CD4-positive, alpha-beta T cell treated with Interleukin-4 for 4 hours (primary cell): ENCODE data around the gene FIS1.
"Not testable (repeated sequence)": the region's sequence is repeated elsewhere in the genome, so short reads cannot be mapped to it uniquely, and the experiment has no call there.

Source experiments
- DNase-seq: peaks from one replicate; pipeline ENCODE4 v3.0.0-alpha.2; 2020

Gene FIS1

GRCh38 chr7:101255796-101256195, 10.9 kb upstream of the FIS1 start:
- DNase-seq = no peak

- DNase-seq = not testable (repeated sequence)
Measured at GRCh38 chr7:101253199-101253598, 8.3 kb upstream of the FIS1 start.

GRCh38 chr7:101251871-101252659, 7.2 kb upstream of the FIS1 start:
- DNase-seq = peak; percentile 99

DNA sequence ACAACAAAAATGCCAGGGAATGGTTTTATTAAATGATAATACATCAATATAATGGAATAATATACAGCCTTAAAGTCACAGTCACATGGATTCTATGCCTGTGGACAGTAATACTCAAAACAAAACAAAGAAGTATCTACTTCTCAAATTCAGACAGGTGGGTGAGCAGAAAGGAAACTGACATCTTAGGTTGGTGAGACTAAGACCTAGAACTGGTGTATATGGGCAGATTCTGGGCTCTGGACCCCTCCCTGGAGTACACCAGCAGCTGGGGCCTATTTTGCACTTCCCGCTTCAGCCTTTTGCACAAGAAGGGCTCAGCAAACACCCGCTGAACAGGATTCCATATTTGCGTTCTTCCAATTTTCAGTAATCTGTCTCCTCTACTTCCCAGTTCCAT, 5.4 kb upstream of the FIS1 start:
- no peak for DNase-seq

- no peak for DNase-seq
Measured at GRCh38 chr7:101248276-101248675, 3.4 kb upstream of the FIS1 start.

DNA sequence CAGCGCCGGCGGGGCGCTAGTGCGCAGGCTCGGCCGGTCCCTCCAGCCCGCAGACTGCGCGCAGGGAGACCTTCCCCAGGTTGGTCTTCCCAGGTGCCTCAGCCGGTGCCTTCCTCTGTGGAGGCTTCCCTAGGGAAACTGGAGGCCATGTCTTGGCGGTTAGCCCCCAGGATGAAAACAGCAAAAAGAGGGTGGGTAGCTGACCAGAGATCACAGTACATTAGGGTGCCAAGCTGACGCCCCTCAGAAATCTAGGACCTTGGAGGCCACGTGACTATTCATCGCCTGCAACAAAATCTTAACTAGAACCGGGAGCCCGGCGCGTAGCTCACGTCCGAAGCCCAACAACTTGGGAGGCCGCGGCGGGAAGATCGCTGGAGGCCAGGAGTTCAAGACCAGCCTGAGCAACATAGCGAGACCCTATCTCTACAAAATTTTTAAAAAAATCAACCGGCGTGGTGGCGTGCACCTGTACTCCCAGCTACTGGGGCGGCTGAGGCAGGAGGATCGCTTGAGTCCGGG, 327 bp upstream of the FIS1 start:
- DNase-seq = no peak

GRCh38 chr7:101243646-101244374, 1.1 kb downstream of the FIS1 start:
- no peak for DNase-seq

GRCh38 chr7:101241443-101242349, 3.2 kb downstream of the FIS1 start:
- DNase-seq = no peak

GRCh38 chr7:101241015-101241363, 3.9 kb downstream of the FIS1 start:
- no peak for DNase-seq

- DNase-seq = no peak
Measured at GRCh38 chr7:101240226-101241014, 4.5 kb downstream of the FIS1 start.

GRCh38 chr7:101239951-101240220, 5.0 kb downstream of the FIS1 start:
- DNase-seq = no peak

DNA sequence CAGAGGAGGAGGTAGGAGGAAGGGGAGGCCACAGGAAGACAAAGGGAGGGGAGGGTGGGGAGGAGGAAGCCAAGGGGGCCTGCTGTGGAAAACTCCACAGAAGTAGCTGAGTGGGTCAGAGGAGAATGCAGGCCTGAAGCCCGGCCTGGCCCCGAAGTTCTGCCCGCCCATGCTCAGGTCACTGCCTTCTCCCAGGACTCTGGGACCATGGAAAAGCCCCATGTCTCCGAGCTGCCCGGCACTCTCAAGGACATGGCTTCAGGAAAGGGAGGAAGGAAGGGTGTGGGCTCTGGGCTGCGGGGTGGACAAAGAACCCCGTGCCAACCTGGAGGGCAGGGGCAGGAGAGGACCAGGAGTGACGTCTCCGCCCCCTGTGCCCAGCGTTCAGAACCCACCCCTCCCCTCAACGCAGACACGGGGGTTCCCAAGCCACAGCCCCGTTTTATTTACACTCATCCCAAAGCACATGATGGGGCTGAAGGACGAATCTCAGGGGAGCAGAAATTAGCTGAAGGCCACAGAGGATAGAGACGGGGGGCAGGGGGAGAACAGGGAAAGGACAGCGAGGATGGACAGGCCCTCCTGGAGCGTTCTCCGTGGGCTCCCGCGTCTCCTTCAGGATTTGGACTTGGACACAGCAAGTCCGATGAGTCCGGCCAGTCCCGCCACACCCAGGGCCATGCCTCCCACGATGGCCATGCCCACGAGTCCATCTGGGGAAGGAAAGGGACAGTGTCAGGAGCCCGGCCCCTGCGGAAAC, 5.5 kb downstream of the FIS1 start:
- no peak for DNase-seq

DNA sequence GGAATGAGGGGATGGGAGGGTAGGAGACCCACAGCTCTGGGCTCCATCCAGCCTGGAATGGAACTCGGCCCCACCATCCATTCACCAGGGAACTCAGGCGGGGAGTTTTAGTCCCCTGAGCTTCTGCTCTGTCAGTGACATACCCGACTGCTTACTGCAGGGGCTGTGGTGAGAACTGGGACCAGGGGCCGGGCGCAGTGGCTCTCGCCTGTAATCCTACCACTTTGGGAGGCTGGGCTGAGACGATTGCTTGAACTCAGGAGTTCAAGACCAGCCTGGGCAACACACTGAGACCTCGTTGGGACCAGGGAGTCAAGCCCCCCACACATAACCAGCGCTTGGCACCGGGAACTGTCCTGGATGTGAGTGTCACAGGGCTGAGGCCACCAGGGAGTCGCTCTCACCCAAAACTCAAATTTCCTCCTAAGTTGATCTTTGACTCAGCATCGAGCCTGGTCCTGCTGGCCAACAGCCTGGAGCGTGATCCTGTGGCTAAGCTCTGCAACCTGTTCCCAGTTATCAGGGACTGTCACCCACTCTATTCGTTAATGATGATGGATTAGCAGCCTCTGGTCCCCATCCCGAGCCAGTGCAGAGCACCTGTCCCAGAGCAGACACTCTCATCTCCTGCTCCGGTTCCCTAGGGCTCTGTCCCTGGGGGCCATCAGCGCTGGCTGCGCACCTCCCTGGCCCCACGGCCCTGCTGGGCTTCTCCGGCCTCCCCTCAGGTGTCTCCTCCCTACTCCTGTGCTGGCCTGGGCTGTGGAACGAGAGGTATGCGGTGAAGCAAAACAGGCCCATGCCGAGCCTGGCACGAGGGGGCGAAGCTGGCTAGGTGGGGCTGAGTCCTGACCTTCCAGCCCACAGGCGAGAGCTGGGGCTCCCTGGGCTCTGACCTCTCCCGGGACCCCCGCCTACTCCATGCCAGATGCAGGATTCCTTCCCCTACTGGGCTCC, 6.4 kb downstream of the FIS1 start:
- DNase-seq = no peak

- no peak for DNase-seq
Measured at GRCh38 chr7:101237206-101238067, 7.4 kb downstream of the FIS1 start, which contains the start of gene CLDN15. Gene CLDN15 (minus strand): TSS chr7:101237802. CDS start chr7:101237581, 221 bp downstream.

DNA sequence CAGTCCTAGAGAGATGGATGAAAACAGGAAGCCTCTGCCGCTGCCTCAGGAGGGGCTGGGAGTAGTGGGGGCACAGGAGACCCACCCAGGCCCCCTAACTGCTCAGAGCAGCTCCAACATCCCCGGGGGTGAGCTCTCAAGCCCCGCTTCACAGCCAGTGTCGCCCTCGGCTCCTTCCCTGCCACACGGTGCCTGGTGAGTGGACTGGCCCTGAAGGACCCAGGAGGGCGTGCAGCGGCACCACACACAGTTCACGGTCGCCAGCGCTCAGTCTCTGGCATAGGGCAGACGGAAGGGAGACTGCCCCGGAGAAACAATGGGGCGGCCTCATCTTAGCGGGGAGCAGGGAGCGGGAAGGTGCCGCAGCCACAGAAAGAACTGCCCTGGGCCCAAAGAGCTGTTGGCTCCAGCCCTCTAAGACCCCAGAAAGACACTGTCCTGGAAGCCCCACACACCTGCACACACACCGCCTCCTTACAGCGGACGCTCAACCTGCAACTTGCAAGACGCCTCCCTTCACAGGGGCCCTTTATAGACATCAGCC, 8.5 kb downstream of the FIS1 start:
- DNase-seq = no peak

- DNase-seq = no peak
Measured at GRCh38 chr7:101235522-101235921, 9.4 kb downstream of the FIS1 start.

DNA sequence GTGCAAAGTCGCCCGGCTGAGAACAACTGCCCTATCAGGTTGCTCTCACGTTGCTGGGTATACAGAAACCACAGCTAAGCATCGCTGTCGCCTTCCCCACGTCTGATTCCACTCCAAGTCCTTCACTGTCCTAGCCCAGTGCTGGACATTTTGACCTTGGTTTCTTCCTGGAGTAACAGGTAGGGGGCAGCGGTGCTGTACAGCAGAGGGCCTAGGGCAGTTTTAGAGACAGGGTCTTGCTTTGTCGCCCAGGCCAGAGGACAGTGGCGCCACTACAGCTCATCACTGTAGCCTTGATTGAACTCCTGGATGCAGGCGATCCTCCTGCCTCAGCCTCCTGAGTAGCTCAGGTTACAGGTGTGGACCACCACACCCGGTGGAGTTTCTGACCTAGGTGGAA, 9.8 kb downstream of the FIS1 start:
- no peak for DNase-seq

- no peak for DNase-seq
Measured at GRCh38 chr7:101234636-101235035, 10.2 kb downstream of the FIS1 start.

DNA sequence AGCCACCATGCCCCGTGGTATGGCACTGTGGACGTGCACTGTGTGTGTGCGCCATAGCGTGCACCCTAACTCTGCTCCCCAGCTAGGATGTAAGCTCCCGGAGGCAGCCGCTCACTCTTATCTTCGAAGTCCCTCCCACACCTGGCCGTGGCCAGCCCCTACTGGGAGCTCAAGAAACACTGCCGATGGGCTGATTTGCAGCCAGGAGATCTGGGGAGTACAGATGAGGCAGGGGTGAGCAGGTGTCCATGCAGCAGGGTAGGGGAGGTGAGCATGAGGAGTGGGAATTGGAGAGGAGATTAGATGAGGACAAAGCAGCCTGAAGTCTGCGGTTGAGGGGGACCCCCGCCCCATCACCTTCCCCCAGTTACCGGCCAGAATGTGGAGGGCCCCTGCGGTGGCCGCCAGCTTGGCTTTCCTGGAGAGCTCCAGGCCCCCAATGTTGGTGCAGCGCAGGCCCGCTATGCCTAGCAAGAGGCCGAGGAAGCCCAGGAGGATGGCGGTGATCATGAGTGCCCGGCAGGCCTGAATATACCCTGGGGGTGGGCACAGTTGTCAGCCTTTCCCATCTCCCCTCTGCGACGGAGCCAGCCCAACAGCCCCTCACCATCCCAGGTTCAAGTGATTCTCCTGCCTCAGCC, 10.9 kb downstream of the FIS1 start:
- no peak for DNase-seq
